Occipital lobe (tissue), 2 donors: ENCODE data around the gene C2orf92. TPM values are rescaled to one million over a fixed set of nuclear protein-coding genes. Genes with fewer than 3 reads are reported as not detected.

ENCODE experiments used
- DNase-seq: peaks from one replicate; lab custom pipeline; 2025; lab: John Stamatoyannopoulos, UW
- total RNA-seq: library from RNA; depleted of rRNA; stranded (reverse); fragments of >200 nt; gene quantifications from one replicate; pipeline ENCODE4 v1.2.3, GENCODE V29; 2014

The C2orf92 gene
- total RNA-seq, 1 donor from 2014 or later, result 3.6 TPM

DNA sequence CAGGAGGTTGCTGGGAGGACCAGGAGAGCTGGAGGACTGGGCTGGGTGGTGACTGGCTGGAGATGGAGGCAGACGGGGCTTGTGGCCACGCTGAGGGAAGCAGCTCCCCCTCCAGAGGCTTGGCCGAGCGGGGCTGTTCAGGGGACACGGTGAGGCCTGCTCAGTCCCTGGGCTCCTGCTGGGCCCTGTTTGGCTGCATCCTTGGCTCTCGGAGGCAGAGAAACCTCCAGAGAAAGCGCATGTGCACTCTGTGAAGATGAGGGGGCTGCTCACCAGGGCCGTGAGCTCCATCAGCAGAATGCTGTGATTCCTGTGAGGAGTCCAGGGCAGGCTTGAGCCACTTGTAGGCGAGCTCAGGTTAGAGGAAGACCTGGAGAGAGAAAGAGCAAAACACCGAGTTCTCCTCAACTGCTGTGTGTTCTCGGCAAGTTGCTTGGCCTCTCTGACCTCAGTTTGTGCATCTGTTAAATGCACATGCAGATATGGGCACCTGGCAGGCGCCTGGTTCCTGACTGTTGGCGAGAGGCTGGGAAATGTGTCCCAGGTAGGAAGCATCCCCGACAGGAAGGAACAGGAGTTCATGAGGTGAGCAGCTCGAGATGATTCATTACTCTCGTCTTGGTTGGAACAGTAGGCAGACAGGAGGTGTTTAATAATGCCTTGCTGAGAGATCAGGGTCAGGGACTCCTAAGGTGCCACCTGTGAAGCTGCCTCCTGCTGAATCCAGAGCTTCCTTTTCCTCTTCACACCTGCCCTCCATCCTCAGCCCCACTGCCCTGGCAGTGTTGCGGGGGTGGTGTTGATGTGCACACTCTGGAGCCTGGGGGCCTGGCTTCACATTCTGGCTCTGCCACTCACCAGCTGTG lies 44.8 kb downstream of the C2orf92 start:
- no peak for DNase-seq

DNA sequence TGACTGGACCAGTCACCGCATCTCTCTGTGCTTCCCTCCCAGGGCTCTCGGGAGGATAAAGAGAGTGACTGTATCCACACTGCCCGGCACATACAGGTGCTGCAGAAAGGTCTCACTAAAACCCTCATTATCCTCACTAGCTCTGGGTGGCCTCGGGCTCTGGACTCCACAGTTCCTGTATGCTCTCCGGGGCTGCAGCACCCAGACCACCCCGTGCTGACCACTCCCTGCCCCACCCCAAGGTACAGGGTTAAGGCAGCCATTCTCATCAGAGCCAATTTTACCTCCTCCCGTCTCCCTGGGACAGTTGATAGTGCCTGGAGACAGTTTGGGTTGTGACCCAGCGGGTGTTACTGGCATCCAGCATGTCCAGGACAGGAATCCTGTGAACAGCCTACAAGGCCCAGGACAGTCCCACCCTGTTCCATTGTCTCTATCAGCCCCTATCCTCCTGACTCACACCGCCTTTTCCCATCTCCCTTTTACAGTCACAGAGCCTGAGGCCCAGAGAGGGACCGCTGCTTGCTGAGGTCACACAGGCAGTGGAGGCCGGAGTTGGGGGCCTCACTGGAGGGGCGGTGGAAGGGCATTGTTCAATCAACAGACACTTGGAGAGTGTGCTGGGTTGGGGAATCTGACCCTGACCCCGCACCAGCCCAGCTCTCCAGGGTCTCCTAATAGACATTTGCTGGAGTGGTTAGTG lies 45.6 kb downstream of the C2orf92 start:
- DNase-seq, result no peak

DNA sequence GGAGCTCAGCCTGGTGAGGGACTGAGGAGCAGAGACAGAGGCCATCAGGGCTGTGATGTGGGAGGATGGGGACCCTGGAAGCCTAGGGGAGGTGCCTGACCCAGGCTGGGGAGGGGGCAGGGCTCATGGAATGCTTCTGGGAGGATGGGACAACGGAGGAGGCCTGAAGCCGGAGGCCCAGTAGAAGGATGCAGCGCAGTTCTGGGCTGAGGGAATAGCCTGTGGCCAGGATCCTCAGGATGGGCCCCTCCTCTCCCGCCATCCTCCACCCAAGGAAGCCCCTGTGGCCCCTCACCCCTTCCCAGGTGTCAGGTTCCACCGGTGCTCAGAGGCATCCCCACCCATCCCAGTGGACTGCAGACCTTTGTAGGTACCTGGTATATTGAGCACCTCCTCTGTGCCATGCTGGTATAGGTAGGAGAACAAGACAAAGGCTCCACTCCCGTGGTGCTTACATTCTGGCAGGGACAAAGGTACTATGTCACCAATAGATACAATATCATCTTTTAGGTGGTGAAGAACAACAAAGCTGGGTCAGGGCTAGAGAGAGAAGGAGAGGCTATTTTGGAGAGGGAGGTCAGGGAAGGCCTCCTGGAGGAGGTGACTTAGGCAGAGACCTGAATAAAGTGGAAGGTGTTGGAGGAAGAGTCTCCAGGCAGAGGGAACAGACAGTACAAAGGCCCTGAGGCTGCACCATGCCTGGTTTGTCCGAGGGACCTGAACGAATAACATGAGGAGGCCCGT lies 46.6 kb downstream of the C2orf92 start:
- DNase-seq, result no peak

DNA sequence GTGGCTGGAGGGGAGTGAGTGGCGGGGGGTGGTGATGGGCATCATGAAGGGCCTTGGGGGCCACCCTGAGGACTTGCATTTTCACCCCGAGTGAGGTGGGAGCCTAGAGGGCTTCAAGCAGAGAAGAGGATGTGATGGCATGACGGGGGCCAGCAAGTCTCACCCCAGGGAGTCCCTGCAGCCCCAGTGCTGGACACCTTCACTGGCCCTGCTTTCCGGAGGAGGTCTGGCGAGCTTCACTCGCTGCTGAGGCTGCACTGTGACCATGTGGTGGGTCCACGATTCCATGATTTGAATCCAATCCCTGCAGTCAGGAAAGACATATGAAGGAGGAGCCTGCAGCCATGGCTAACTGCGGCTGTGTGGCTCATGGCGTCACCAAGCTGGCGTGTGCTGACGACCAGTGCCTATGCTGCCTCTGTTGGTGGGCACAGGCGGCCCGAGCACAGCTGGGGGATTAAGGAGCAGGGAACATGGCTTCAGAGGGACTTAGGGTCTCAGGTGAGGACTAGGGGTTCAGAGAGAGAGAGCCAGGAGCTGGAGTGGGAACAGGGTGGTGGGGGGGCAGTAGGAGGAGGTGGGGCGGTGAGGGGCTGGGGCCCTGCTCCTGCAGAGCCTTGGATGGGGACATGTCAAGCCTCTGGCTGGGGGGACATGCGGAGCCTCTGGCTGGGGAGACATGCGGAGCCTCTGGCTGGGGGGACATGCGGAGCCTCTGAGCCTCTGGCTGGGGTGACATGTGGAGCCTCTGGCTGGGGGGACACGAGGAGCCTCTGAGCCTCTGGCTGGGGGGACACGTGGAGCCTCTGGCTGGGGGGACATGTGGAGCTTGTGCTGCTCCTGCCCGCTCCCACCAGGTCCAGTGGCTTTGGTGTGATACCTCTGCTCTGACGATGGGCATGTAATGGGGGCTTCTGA lies 47.4 kb downstream of the C2orf92 start:
- DNase-seq, result no peak

DNA sequence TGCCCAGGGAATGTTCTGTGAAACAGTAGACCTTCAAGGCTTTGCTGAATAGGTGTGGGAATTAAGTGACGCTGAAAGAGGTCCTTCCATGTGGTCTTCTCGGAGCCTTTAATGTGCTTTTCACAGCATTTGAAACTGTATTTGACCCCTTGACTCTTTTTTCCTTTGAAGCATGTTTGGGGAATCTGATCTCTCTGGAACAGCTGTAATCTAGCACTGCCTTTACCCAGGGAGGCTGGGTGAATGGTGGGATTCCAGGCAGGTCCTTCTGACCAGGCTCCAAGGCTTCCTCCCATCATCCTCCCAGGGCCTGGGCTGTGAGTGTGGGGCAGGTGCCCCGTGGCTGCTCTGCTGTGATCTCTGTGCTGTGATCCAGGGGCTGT lies 48.1 kb downstream of the C2orf92 start:
- no peak for DNase-seq

DNA sequence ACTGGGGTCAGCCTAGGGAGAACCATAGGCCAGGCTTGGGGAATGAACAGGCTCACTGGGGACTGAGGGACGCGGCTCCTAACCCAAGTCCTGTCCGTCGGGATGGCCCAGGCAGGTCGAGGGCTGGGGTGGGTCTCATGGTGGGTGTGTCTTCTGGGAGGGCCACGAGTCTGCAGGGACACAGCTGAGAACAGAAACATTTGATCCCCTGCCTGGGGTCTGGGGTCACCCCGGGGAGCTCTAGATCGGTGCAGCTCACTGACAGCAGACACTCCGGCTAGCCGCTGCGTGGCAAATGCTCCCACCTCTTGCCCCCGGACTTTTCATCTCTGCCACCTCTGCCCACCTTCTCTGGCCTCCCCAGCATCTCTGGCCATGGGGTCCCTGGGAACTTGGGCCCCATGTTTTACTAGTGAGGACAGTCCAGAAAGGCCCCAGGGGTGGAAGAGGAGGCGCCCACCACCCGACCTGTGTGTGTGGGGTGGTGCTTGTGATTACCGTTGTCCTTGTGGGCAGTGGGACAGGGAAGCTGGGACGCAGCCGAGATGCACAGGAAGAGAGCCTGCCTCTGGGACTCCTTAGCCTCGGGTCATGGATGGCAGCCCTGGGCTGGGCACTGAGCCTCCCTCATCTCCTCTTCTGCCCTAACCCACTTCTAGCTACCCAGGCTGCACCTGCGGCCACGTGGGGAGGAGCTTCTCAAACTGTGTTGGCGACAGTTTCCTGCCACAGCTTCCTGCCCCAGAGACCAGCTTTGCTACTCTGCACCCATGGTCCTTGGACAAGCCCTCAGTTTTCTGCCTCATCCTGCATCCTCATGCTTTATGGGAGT lies 48.8 kb downstream of the C2orf92 start:
- DNase-seq, result no peak

DNA sequence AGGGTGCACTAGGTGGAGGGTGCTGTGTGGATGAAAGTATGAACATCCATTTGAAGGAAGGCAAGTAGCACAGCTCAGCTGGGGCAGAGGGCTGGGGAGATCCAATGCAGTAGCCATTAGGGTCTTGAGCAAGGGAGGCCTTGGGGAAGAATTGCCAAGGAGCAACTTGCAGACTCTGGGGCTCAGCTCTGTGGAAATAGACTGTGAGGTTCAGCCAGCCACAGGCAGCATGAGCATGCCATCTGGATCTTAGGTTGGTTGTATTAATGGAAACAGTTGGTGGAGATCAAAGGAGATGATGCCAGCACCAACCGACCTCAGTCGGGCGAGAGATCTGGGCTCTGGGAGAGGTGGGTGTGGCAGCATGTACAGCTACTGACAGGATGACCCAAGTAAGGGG lies 49.4 kb downstream of the C2orf92 start:
- DNase-seq, result no peak

DNA sequence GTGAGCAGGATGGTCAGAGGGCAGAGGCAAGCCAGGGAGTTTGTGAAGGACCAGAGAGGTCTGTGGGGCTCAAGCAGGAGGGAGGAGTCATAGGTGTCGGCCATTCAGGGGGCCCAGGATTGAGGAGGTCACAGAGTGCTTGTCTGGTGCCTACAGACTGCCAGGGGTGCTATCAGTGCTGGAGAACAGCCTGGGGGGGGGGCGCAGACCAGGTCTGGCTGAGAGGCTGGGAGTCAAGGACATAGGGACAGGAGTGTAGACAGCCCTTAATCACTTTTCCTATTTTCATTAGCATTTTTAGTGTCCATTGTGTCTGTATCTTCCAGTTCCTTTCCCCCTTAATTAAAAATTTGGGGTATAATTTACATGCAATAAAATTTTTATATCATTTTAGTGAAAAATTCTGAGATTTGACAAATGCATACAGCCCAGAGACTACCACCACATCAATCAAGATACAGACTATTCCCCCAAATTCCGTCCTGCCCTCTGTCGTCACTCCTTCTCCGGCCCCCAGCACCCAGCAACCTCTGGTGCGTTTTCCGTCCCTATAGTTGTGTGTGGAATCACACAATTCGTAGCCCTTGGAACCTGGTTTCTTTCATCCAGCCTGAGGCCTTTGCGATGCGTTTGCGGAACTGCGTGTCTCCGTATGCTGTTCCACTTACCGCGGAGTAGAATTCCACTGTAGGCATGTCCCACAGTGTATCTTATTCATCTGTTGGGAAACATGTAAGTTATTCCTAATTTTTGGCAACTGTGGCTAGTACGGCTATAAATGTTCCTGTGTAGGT lies 50.0 kb downstream of the C2orf92 start:
- DNase-seq, result no peak

DNA sequence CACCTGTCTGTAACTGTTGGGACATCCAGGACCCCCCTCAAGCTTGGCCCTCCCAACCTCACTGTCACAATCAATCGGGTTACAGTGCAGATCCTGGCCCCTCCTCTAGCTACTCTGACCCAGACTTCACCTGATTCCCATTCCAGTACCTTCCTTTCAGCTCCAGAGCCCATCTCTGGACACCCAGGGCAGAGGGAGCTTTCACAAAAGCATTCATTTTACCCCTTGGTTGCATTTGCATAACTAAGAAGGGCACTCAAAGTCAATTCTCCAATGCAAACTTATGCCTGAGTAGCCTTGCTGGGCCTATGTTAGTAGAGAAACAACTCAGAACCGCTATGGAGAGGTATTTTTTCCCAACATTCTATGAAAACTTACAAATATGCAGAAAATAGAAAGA lies 51.2 kb downstream of the C2orf92 start:
- DNase-seq, result no peak

DNA sequence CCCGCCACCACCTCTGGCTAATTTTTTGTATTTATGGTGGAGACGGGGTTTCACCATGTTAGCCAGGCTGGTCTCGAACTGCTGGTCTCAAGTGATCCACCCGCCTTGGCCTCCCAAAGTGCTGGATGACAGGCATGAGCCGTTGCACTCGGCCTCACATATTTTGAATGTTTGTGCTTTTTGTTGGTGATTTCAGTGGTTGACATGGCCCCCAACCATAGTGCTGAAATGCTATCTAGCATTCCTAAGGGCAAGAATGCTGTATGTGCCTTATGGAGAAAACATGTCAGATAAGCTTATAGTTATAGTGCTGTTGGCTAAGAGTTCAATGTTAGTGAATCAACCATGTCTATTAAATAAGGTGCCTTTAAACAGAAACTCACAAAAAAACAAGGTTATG lies 52.7 kb downstream of the C2orf92 start:
- no peak for DNase-seq

DNA sequence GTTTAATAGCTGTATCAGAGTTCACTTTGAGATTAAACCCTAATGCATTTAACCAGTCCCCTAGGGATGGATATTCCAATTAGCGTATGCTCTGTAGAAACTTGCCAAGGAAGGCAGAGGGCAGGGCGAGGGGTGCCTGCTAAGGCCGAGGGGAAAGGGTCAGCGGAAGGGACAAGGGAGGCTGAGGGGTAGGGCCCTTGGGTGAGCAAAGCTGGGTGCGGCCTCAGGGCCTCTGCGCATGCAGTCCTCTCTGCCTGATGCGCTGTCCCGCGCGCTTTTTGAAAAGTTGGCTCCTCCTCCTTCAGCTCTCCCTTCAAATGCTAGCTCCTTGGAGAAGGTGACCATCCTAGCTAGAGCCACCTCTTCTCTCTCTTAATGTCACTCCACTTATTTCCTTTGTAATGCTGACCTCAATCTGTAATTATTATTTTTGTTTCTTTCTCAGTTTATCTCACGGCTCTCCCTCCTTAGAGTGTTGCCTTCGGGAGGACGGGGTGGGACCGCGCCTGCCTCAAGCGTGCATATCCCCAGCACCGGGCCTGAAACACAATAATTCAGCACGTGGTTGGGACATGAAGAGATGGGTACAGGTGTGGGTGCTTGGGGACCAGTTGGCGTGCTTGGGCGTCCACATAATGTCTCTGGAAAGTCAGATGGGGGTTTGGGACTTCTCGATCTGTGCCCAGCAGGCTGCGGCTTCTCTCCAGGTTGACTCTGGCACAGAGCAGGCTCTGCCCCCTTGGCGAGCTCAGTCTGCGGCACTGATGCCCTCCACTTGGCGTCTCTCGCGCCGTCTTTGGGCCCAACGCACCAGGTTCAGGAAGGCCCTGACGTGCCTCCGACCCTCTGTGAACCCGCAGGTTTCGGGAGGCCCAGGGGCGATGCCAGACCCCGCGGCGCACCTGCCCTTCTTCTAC lies 53.9 kb downstream of the C2orf92 start:
- no peak for DNase-seq

DNA sequence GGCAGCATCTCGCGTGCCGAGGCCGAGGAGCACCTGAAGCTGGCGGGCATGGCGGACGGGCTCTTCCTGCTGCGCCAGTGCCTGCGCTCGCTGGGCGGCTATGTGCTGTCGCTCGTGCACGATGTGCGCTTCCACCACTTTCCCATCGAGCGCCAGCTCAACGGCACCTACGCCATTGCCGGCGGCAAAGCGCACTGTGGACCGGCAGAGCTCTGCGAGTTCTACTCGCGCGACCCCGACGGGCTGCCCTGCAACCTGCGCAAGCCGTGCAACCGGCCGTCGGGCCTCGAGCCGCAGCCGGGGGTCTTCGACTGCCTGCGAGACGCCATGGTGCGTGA lies 54.5 kb downstream of the C2orf92 start:
- no peak for DNase-seq

DNA sequence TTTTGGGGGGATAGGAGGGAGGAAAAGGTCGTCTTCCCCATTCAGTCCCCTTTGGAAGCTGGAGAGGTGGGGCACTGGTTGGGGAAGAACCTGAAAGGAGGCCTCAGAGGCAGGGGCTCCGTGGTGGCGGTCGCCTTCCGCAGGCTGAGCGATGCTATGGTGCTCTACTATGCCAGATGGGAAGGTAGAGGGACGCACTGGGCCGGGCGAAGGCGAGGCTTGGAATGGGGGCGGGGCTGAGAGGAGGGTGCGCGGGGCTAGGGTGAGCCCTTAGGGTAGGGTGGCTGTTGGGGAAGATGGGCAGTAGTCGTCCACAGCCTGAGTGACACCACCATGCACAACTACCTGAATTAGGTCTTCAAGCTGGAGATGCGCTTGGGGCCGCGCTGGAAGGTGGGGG lies 55.0 kb downstream of the C2orf92 start:
- no peak for DNase-seq

DNA sequence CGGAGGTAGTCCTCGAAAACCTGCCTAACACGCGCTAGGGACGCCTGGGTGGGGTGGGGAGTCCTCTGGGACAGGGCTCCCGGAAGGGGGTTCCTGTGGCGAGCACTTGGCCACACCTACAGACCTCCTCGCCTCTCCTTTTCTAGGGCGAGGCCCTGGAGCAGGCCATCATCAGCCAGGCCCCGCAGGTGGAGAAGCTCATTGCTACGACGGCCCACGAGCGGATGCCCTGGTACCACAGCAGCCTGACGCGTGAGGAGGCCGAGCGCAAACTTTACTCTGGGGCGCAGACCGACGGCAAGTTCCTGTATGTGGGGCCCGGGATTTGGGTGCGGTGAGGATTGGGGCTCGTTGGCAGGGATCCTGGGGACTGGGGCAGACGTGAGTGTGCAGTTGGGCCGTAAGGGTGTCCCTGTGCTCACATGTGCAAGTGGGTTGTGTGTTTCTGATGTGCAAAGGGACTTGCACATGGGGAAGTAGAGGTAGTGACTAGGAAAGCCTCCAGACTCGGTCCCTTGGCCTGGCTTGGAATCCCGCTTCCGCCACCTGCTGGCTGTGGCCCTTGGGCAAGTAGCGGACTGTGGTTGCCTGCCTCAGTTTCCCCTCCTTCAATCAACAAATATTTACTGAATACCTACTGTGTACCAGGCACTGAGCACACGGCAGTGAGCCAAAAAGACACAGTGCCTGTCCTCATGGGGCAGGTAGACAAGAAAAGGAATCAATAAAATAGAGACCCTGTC lies 55.6 kb downstream of the C2orf92 start:
- no peak for DNase-seq

DNA sequence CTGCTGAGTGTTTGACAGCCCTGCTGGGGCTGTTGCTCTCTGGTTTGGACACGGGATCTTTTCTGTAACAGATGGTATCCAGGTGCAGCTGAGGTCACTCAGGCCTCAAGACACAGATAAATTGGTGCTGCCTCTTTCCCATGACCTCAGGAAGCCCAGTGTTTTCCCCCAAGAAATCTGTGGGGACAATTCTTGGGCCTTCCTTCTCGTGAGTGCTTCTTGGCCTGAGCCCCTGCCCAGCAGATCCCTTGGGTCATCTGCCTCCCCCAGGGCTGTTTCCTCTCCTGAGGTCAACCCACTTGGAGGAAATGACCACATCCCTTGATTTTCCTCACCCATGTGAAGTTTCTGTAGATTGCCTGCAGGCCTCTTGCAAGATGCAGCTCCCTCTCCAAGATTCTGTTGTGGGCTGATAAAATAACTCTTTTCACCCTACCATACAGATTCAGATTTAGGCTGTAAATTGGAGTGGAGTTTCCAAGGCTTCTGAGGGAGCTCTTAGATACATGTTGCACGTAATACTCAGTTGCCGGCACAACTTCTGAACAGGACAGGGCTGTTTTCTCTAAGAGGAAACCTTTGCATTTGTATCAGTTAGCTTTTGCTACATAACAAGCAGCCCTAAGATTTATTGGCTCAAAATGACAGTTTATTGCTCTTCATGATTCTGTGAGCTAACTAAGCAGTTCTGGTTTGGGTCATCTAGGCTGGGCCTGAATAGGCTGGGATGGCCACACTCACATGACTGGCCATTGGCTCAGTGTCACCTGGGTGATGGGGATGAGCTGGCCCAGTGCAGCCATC lies 57.0 kb downstream of the C2orf92 start:
- DNase-seq, result no peak

DNA sequence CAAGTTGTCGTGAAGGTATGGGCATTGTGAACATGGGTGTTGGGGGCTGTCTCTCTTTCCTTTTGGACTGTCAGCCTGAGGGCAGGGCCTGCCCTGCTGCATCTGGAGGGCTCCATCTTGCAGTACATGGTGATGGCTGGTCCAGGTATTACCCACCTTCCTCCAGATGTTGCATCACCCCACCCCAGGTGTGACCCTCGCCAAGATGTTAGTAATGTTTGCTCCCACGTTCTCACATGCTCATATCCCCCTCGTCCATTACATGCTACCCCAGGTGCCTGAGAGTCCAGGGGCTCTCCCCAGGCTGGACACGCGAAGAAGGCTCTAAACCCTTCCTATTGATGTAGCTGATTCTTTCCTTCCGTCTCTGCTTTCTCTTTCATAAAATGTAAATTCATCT lies 57.8 kb downstream of the C2orf92 start:
- no peak for DNase-seq
